Neural cell (in vitro differentiated cells): Measurements from ENCODE around the gene DLG2. TPM values are rescaled to one million over a fixed set of nuclear protein-coding genes. Genes with fewer than 3 reads are reported as not detected.

Experiments used
- H2AFZ ChIP-seq: fragments of 200-600, 300-800 bp; sonication (generic), shearing (Covaris generic); 2 replicates; pipeline ENCODE4 v1.6.0; 2014; ENCODE audit warnings: low read depth, mild to moderate bottlenecking, antibody characterized with exemption, low read length, moderate library complexity
- H3F3A ChIP-seq: fragments of 200-600 bp; shearing (Covaris generic); 2 replicates; pipeline ENCODE4 v1.6.1; 2016; ENCODE audit warnings: mild to moderate bottlenecking, moderate library complexity, mixed read lengths, antibody characterized with exemption, low read length; ENCODE audit not compliant: insufficient read depth, poor library complexity, severe bottlenecking
- H3K27ac ChIP-seq: fragments of 200-600, 300-800 bp; sonication (generic), shearing (Covaris generic); 2 replicates; pipeline ENCODE4 v1.5.1; 2014; ENCODE audit warnings: mild to moderate bottlenecking, low read length, moderate library complexity
- H3K27me3 ChIP-seq: fragments of 300-800, 200-600 bp; sonication (generic), shearing (Covaris generic); 2 replicates; pipeline ENCODE4 v1.6.0; 2014; ENCODE audit warnings: mild to moderate bottlenecking, low read depth, low read length, moderate library complexity; ENCODE audit not compliant: insufficient read depth
- H3K36me3 ChIP-seq: fragments of 300-800, 200-600 bp; sonication (generic), shearing (Covaris generic); 2 replicates; pipeline ENCODE4 v1.5.1; 2014; ENCODE audit warnings: mild to moderate bottlenecking, antibody characterized with exemption, low read length, moderate library complexity; ENCODE audit not compliant: insufficient read depth
- H3K4me2 ChIP-seq: fragments of 300-800, 200-600 bp; sonication (generic), shearing (Covaris generic); 2 replicates; pipeline ENCODE4 v1.6.0; 2014; ENCODE audit warnings: mild to moderate bottlenecking, low read length
- H3K4me3 ChIP-seq: fragments of 300-800, 200-600 bp; sonication (generic), shearing (Covaris generic); 2 replicates; pipeline ENCODE4 v1.5.1; 2014; ENCODE audit warnings: mild to moderate bottlenecking, low read length, moderate library complexity
- H3K79me2 ChIP-seq: fragments of 200-600 bp; shearing (Covaris generic); replicated peaks from 2 replicates; pipeline ENCODE4 v1.6.0; 2014; ENCODE audit warnings: mild to moderate bottlenecking, low read length, moderate library complexity; ENCODE audit not compliant: insufficient read depth
- H3K9ac ChIP-seq: fragments of 300-800, 200-600 bp; sonication (generic), shearing (Covaris generic); 2 replicates; pipeline ENCODE4 v1.6.1; 2016; ENCODE audit warnings: mild to moderate bottlenecking, low read length, mixed read lengths
- H3K9me2 ChIP-seq: fragments of 200-600 bp; shearing (Covaris generic); 2 replicates; pipeline ENCODE4 v1.6.1; 2016; ENCODE audit warnings: mild to moderate bottlenecking, low read length, mixed read lengths; ENCODE audit not compliant: insufficient read depth
- H3K9me3 ChIP-seq: fragments of 200-600, 300-800 bp; sonication (generic), shearing (Covaris generic); 2 replicates; pipeline ENCODE4 v1.6.1; 2016; ENCODE audit warnings: mild to moderate bottlenecking, mixed run types, low read length, moderate library complexity, mixed read lengths
- H4K20me1 ChIP-seq: fragments of 200-600 bp; shearing (Covaris generic); 2 replicates; pipeline ENCODE4 v1.6.1; 2016; ENCODE audit warnings: mild to moderate bottlenecking, mixed run types; ENCODE audit not compliant: insufficient read depth
- EP300 ChIP-seq: fragments of 450-650 bp; conservative IDR thresholded peaks from 2 replicates; pipeline ENCODE4 v1.6.1; 2014; ENCODE audit warnings: antibody characterized with exemption, mild to moderate bottlenecking, moderate library complexity; ENCODE audit not compliant: poor library complexity, severe bottlenecking
- EZH2 ChIP-seq: fragments of 200-600, 300-800 bp; shearing (Covaris generic), sonication (generic); IDR thresholded peaks from 2 replicates; pipeline ENCODE4 v1.6.1; 2014; ENCODE audit warnings: antibody characterized with exemption, low read length, borderline replicate concordance, mild to moderate bottlenecking; ENCODE audit not compliant: insufficient read depth, poor library complexity, severe bottlenecking
- MXI1 ChIP-seq: fragments of 450-650 bp; conservative IDR thresholded peaks from 2 replicates; pipeline ENCODE4 v1.6.1; 2014; ENCODE audit warnings: antibody characterized with exemption, mild to moderate bottlenecking; ENCODE audit not compliant: poor library complexity, severe bottlenecking
- POLR2AphosphoS5 ChIP-seq: IDR thresholded peaks from 2 replicates; pipeline ENCODE4 v1.6.1; 2012
- RAD21 ChIP-seq: fragments of 450-650 bp; conservative IDR thresholded peaks from 2 replicates; pipeline ENCODE4 v1.6.1; 2014; ENCODE audit warnings: antibody characterized with exemption, mild to moderate bottlenecking, moderate library complexity
- SMC3 ChIP-seq: fragments of 450-650 bp; conservative IDR thresholded peaks from 2 replicates; pipeline ENCODE4 v1.6.1; 2014; ENCODE audit warnings: antibody characterized with exemption, mild to moderate bottlenecking, moderate library complexity; ENCODE audit not compliant: poor library complexity
- TAF1 ChIP-seq: IDR thresholded peaks from 2 replicates; pipeline ENCODE4 v1.6.1; 2012; ENCODE audit warnings: low read depth
- polyA plus RNA-seq: library from polyadenylated mRNA; depleted of rRNA; stranded (reverse); fragments of >200 nt; gene quantifications from 2 replicates; pipeline ENCODE4 v1.2.3, GENCODE V29; 2014
- TF ChIP-seq, protein P1 (sequence below): IDR thresholded peaks from 2 replicates; pipeline ENCODE4 v1.6.1; 2012; ENCODE audit warnings: borderline replicate concordance
- TF ChIP-seq, protein P2 (sequence below): fragments of 450-650 bp; IDR thresholded peaks from 2 replicates; pipeline ENCODE4 v1.5.1; 2014; ENCODE audit warnings: antibody characterized with exemption, mild to moderate bottlenecking, moderate library complexity; ENCODE audit not compliant: poor library complexity, severe bottlenecking

The DLG2 gene
- polyA plus RNA-seq, 1 donor from 2014 or later, result 179 TPM

GRCh38 chr11:83628622-83629355 is 1998.4 kb downstream of the DLG2 start:
- Histone ChIP-seq H3K36me3 (peaks cover 10% of the 10 kb centered on the region), H3K9me2 (no peaks in the 10 kb centered on the region), H3K4me2 (no peak overlapping the region), H4K20me1 (no peaks in the 10 kb centered on the region), H3K27ac (no peak overlapping the region), H2AFZ (no peak overlapping the region), H3K9me3 (no peaks in the 10 kb centered on the region), H3K9ac (no peak overlapping the region), H3K79me2 (peaks cover 20% of the 10 kb centered on the region), H3K4me3 (no peak overlapping the region), H3F3A (no peaks in the 10 kb centered on the region), H3K27me3 (no peaks in the 10 kb centered on the region)
- TF ChIP-seq SMC3, result no peak
- no peak for TF ChIP-seq EZH2
- TF ChIP-seq, protein P1, sequence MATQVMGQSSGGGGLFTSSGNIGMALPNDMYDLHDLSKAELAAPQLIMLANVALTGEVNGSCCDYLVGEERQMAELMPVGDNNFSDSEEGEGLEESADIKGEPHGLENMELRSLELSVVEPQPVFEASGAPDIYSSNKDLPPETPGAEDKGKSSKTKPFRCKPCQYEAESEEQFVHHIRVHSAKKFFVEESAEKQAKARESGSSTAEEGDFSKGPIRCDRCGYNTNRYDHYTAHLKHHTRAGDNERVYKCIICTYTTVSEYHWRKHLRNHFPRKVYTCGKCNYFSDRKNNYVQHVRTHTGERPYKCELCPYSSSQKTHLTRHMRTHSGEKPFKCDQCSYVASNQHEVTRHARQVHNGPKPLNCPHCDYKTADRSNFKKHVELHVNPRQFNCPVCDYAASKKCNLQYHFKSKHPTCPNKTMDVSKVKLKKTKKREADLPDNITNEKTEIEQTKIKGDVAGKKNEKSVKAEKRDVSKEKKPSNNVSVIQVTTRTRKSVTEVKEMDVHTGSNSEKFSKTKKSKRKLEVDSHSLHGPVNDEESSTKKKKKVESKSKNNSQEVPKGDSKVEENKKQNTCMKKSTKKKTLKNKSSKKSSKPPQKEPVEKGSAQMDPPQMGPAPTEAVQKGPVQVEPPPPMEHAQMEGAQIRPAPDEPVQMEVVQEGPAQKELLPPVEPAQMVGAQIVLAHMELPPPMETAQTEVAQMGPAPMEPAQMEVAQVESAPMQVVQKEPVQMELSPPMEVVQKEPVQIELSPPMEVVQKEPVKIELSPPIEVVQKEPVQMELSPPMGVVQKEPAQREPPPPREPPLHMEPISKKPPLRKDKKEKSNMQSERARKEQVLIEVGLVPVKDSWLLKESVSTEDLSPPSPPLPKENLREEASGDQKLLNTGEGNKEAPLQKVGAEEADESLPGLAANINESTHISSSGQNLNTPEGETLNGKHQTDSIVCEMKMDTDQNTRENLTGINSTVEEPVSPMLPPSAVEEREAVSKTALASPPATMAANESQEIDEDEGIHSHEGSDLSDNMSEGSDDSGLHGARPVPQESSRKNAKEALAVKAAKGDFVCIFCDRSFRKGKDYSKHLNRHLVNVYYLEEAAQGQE, result no peak
- TF ChIP-seq MXI1, result no peak
- TF ChIP-seq TAF1, result no peak
- TF ChIP-seq RAD21, result no peak
- TF ChIP-seq POLR2AphosphoS5, result no peak
- TF ChIP-seq, protein P2, sequence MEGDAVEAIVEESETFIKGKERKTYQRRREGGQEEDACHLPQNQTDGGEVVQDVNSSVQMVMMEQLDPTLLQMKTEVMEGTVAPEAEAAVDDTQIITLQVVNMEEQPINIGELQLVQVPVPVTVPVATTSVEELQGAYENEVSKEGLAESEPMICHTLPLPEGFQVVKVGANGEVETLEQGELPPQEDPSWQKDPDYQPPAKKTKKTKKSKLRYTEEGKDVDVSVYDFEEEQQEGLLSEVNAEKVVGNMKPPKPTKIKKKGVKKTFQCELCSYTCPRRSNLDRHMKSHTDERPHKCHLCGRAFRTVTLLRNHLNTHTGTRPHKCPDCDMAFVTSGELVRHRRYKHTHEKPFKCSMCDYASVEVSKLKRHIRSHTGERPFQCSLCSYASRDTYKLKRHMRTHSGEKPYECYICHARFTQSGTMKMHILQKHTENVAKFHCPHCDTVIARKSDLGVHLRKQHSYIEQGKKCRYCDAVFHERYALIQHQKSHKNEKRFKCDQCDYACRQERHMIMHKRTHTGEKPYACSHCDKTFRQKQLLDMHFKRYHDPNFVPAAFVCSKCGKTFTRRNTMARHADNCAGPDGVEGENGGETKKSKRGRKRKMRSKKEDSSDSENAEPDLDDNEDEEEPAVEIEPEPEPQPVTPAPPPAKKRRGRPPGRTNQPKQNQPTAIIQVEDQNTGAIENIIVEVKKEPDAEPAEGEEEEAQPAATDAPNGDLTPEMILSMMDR, result no peak
- no peak for TF ChIP-seq EP300

DNA sequence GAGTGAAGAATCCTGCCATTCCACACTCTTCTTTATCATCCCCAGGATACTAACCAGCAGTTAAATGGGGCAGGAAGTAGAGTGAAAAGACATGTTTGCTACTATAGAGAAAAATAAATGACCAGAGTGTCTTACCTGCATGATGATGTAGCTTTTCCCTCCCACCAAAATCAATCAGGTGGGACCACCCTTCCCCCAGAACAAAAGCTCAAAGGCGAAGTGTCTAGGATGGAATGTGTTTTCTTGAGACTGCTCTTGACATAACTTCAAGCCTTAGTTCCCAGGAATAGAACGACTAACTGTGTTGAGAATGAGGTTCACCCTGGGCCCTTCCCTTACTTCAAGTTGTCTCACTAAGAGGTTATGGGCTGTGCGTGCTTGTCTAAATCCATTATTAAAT is 2001.8 kb downstream of the DLG2 start:
- no peaks in the 10 kb centered on the region for H3K79me2 ChIP-seq
- no peak overlapping the region for H3K27ac ChIP-seq
- no peaks in the 10 kb centered on the region for H3K27me3 ChIP-seq
- no peaks in the 10 kb centered on the region for H4K20me1 ChIP-seq
- H3K9me2 ChIP-seq, result no peaks in the 10 kb centered on the region
- H3K9ac ChIP-seq, result no peak overlapping the region
- no peak overlapping the region for H3K4me2 ChIP-seq
- peaks cover 10% of the 10 kb centered on the region for H3K36me3 ChIP-seq
- H2AFZ ChIP-seq, result no peak overlapping the region
- no peaks in the 10 kb centered on the region for H3F3A ChIP-seq
- H3K9me3 ChIP-seq, result no peaks in the 10 kb centered on the region
- no peak overlapping the region for H3K4me3 ChIP-seq
- no peak for TF ChIP-seq POLR2AphosphoS5
- no peak for TF ChIP-seq TAF1
- TF ChIP-seq SMC3, result no peak
